ENCODE measurements around the gene POMT2.

POMT2 gene

DNA sequence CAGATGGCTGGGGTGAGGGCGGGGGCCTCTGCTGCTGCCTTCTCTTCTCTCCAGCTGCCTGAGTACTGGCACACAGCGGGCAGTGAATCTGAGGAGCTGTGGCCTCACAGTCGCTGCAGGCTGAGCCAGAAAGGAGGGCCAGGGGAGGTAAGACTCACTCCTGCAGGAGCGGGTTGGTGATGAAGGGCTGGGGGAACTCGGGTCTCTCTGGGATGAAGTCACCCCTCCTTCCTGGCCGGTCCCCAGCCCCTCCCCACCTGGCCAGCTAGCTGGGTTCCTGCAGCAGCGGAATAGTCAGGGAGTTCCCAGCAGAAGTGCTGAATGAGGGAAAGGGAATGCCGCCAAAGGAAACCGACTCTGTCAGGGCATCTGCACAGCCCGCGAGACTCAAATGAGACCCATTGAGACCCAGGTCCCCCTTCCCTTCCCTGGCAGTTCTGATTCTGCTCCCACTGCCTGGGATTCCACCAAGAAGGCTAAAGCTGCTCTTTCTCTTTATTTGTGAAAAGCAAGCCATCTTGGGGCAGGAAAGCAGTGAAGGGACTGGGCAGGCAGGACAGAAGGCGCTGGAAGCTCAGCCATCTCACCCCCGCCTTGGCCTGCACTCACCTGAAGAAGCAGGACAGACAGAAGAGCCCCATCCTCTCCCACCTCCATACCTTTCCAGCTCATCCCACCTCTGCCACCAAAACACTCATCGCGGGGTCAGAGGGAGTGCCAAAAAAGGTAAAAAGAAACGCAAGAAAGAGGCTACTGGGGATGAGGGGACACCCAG, 54.9 kb downstream of the POMT2 start:
- no peak for DNase-seq (ENCODE audit: low spot score)

- DNase-seq (ENCODE audit: low spot score), result no peak
Measured at GRCh38 chr14:77265187-77265515, 55.5 kb downstream of the POMT2 start.

DNA sequence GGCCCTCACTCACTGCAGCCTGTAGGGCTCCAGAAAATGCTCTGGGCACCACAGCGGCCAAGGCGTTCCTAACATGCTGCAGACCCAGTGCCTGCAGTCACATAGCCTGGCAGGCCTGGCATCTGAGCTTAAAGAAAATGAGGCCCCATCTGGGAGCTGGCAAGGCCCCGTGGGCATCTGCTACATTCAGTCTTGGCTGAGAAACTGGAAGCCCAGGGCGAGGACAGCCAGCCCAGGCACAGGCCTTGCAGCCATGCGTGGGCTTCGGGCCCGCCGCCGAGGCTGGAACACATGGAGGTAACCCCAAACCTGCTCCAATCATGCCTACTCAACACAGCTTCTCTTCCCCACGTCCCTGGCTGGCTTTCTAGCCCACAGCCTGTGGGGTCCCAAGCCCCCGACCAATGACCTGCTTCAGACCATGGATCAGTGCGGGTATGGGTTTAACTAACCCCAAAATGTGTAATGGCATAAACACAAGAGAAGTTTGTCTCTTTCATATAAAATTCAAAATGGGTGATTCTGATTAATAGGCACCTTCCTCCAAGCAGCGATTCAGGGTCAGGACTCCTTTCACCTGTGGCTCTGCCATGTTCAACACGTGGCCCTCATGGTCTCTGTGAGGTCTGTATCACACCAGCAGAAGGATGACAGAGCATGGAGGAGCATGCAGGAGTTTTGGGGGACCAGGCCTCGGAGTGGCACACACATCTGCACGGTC, 56.1 kb downstream of the POMT2 start:
- no peak for DNase-seq (ENCODE audit: low spot score)

DNA sequence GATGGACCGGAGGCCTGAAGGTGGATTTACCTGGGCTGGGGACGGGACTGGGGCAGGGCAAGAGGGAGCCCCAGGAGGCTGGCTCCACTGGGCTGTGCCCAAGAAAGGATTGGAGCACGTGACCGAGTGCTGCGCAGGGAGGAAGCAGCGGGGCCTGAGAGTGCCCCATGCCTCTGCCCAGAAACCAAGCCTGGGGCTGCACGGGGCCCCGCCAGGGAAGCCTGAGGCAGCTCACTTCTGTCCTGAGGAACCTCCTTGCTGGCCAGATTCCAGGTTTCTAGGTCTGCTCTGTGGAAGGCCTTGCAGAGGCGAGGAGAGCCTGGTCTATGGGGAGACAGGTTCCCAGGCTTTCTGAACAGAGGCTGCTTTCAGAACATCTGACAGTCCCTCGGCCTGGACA, 60.1 kb downstream of the POMT2 start:
- no peak for DNase-seq (ENCODE audit: low spot score)

GRCh38 chr14:77260199-77260598, 60.5 kb downstream of the POMT2 start:
- DNase-seq (ENCODE audit: low spot score), result no peak

GRCh38 chr14:77259025-77259715, 61.5 kb downstream of the POMT2 start:
- no peak for DNase-seq (ENCODE audit: low spot score)

DNA sequence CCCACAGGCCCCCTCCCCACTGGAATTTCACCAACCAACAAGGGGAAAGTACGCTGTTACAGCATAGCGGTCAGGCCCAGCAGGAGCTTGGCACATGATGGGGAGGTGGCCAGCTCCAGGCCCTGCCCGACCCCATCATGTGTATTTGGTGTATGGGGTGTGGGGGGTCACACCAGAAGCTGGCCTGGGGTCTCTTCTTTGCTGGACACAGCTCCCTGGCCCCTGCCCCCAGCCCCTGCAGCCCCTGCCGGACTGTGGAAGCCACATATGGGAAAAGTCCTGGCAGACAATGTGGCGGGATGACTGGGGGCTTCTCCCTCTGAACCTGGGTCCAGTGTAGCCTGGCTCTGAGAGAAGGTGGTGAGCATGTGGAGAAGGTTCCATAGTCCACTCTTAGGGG, 62.1 kb downstream of the POMT2 start:
- DNase-seq (ENCODE audit: low spot score), result no peak

DNA sequence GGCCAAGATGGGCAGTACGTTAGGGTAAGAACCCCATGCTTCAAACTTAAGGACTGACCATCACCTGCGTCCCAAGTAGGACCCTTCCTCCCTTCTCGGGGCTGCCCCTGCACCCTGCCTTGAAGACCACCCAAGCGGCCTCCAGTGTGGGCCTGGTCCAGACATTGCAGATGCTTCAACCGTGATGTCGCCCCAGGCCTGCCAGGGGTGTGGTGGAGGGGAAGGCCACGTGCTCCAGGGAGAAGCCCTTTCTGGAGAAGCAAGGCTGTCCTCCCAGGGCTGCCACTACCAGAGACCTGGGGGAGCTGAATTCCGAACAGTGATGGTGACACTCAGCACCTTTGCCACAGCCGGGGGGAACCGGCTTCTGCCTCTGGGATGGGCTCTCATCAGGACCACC, 63.0 kb downstream of the POMT2 start:
- DNase-seq (ENCODE audit: low spot score), result no peak

DNA sequence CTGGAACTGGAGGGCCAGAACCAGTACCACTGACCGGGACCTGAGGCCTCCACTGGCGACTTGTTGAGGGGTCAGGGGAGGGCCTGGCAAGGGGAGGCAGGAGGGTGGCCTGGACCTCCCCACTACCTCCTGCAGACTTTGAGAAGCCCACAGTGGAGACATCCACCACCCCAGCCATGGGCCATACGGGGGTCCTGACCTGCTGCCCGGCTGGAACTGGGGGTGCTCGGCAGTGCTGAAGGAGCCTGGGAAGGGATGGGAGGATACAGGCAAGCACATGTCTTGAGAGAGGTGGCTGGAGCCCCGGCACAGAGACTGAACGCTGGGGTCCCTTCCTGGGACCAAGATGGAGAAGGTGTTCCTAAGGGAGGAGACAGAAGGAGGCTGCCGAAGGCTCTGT, 64.0 kb downstream of the POMT2 start:
- DNase-seq (ENCODE audit: low spot score), result no peak

DNA sequence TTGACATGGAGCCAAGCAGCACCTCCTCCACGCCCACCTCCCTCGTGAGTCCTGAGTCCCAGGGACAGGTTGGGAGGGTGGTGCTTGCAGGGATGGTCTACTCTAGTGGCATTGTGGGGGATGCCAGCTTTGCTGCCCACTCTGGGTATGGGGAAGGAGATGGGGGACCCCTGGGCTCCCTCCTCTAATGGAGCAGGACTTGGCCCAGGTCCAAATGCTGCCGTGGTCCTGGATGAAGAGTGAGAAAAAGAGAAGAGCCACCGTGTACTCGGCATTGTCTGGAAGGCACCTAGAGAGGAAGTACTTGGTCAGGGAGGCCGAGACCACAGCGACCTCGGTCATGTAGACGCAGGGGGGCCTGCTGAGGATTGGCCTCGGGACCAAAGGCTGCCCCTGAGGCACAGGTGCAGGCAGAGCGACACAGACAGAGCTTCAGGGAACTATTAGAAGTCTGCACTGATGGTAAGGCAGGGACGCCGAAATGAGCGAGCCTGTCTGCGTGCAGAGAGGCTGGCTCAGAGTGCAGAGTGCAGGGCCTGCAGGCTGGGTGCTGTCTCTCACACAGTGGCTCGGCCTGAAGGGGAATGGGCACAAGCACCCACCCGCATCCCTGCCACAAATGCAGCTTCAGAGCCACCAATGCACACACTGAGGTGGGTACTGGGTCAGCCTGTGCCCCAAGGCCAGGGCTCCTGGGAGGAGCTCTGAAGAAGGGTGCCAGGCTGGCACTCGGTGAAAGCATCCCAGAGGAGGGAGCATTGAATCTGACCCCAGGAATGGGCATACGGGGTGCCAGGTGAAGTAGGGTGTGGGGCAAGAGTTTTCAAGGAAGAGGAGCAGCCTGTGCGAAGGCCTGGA, 67.1 kb downstream of the POMT2 start:
- DNase-seq (ENCODE audit: low spot score), result no peak

DNA sequence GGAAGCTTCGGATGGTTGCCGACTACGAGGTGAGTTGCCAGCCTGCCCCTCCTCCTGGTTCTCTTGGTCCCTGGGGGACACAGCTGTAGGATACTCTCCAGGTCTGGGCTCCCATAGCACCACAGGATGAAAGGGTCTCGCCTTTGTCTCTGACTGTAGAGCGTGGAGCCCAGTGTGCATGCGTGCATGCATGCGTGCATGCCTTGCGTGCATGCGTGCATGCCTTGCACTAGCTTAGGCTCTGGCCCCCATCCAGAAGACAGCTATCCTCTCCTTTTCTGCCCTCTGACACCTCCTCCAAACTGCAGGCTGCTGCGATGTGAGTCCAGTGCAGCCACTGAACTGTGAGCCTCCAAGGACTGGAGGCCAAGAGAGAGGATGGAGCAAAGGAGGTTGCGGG, 68.8 kb downstream of the POMT2 start:
- DNase-seq (ENCODE audit: low spot score), result no peak

- DNase-seq (ENCODE audit: low spot score), result no peak
Measured at GRCh38 chr14:77250927-77251326, 69.8 kb downstream of the POMT2 start.

DNA sequence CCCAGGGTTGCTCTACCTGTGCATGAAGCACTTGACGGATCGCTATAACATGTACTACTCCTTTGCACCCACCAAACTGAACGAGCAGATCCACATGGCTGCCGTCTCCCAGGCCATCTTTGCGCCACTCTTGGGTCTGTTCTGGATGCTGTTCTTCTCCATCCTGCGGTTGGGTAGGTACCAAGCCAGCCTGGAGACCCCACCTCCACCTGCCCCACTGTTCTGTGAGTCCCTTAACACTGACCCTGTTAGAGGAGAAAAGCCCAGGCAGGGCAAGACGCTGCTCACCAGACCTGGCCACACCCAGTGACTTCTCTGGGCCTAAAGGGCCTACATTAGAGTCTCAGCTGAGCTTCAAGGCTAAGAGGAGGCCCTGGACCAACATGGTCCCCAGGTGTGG, 71.4 kb downstream of the POMT2 start:
- DNase-seq (ENCODE audit: low spot score), result no peak

GRCh38 chr14:77248666-77249065, 72.0 kb downstream of the POMT2 start:
- no peak for DNase-seq (ENCODE audit: low spot score)

- no peak for DNase-seq (ENCODE audit: low spot score)
Measured at GRCh38 chr14:77246784-77247183, 73.9 kb downstream of the POMT2 start.

GRCh38 chr14:77245820-77246219, 74.9 kb downstream of the POMT2 start:
- DNase-seq (ENCODE audit: low spot score), result no peak

GRCh38 chr14:77243853-77244252, 76.8 kb downstream of the POMT2 start:
- no peak for DNase-seq (ENCODE audit: low spot score)

GRCh38 chr14:77242752-77243151, 77.9 kb downstream of the POMT2 start:
- no peak for DNase-seq (ENCODE audit: low spot score)

- no peak for DNase-seq (ENCODE audit: low spot score)
Measured at GRCh38 chr14:77241955-77242354, 78.7 kb downstream of the POMT2 start.

- no peak for DNase-seq (ENCODE audit: low spot score)
Measured at GRCh38 chr14:77240336-77240915, 80.3 kb downstream of the POMT2 start.

DNA sequence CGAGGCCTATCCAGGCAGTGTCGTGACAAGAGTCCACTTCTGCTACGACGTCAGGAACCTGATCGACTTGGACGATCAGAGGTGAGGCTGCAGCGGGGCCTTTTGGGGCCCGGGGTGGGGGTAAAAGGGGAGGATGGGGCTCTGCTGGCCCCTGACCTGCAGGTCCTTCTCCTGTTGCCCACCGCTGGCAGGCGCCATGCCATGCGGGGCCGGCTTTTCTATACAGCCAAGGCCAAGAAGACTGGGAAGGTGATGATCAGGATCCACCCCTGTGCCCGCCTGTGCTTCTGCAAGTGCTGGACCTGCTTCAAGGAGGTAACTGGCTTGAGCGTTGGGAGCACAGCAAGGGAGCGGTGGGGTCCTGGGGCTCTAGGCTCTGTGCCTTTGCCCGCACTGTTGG, 81.3 kb downstream of the POMT2 start:
- no peak for DNase-seq (ENCODE audit: low spot score)

DNA sequence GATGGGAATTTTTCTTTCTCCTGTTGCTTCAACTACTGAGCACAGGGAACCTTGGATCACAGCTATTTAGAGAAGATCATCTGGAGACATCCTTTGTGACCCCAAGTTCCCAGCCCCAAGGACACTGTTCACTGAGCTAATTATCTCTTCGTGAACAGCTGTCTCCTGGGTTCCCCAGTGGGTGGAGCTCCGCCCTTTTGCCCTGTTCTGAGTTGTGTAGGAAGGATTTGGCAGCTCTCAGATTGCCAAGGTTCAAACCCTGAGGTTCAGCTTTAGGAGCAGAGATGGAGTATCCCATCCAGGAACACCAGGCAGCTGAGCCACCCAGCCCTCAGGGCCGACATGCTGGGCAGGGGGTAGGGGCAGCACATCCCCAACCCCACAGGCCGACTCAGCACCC, 81.7 kb downstream of the POMT2 start:
- DNase-seq (ENCODE audit: low spot score), result no peak

All from putamen (tissue), 1 donor.